ENCODE measurements around the gene LEF1. TPM values are rescaled to one million over a fixed set of nuclear protein-coding genes. Genes with fewer than 3 reads are reported as not detected.

The LEF1 gene
- total RNA-seq, 1 donor from 2014 or later, result 19.4 TPM

DNA sequence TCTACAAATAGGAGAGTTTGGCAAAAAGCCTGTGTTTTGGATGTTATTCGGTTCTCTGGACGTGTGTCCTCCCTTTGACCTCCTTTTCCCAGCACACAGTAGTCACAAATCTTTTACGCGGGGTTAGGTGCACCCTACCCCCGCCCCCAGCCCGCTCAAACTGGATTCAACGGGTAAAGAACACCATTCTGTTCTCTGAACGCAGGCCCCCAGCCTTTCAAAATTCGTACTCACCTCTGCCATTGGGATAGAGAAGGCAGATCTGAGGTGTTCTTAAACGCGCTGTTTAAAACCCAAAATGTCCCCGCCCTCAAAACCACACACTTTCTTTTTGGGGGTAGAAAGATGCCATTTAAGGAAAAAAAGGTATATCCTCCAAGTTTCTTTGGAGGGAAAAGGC lies 2.7 kb downstream of the LEF1 start:
- Histone ChIP-seq H3K36me3 (no peaks in the 10 kb centered on the region), H3K27ac (no peak overlapping the region), H4K20me1 (ENCODE audit: low read depth) (peaks cover 29% of the 10 kb centered on the region), H3K9me3 (ENCODE audit: low read depth) (no peaks in the 10 kb centered on the region), H3K4me1 (peaks cover 17% of the 10 kb centered on the region), H3K27me3 (peaks cover 89% of the 10 kb centered on the region), H3K4me2 (peak overlapping the region; percentile 98), H2AFZ (replicated peaks) (no peak overlapping the region), H3F3A (ENCODE audit: low read depth) (peaks cover 40% of the 10 kb centered on the region), H3K9ac (no peak overlapping the region), H3K79me2 (ENCODE audit: low read depth) (no peaks in the 10 kb centered on the region), H3K4me3 (peak overlapping the region; percentile 71)
- Mint-ChIP-seq H3K9me3 (no peaks in the 10 kb centered on the region), H3K36me3 (peaks cover 17% of the 10 kb centered on the region), H3K27ac (no peak overlapping the region), H3K4me1 (peaks cover 39% of the 10 kb centered on the region), H3K4me3 (peak overlapping the region; percentile 91), H3K27me3 (ENCODE audit: insufficient read depth, low read depth) (peaks cover 9% of the 10 kb centered on the region)
- DNase-seq (ENCODE audit: low spot score), result peak; percentile 32
- TF ChIP-seq EZH2 (IDR thresholded peaks at IDR 0.05) (no peak), EZH2phosphoT487 (IDR thresholded peaks at IDR 0.05) (no peak)
- TF ChIP-seq, protein P1, sequence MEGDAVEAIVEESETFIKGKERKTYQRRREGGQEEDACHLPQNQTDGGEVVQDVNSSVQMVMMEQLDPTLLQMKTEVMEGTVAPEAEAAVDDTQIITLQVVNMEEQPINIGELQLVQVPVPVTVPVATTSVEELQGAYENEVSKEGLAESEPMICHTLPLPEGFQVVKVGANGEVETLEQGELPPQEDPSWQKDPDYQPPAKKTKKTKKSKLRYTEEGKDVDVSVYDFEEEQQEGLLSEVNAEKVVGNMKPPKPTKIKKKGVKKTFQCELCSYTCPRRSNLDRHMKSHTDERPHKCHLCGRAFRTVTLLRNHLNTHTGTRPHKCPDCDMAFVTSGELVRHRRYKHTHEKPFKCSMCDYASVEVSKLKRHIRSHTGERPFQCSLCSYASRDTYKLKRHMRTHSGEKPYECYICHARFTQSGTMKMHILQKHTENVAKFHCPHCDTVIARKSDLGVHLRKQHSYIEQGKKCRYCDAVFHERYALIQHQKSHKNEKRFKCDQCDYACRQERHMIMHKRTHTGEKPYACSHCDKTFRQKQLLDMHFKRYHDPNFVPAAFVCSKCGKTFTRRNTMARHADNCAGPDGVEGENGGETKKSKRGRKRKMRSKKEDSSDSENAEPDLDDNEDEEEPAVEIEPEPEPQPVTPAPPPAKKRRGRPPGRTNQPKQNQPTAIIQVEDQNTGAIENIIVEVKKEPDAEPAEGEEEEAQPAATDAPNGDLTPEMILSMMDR (IDR thresholded peaks at IDR 0.05), result no peak

DNA sequence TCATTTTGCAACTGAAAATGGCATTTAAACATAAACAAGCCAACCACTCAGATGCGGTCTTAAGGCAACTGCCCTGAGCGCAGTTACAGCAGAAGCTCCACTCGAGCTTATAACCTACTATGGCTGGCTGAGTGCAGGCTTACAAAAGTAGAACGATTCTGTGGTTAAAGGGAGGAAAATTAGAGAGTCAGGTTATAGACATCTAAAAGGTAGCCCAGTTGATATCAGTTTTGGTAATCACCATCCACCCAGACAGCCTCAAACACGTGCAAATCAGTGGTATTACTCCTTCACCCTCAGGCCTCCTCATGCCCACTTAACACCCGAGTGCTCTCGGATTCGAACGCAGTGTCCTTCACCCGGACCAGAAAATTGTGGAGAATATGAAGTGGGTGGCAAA lies 3.1 kb downstream of the LEF1 start:
- Histone ChIP-seq H2AFZ (replicated peaks) (no peak overlapping the region), H3K4me1 (peaks cover 12% of the 10 kb centered on the region), H3K9ac (no peak overlapping the region), H4K20me1 (ENCODE audit: low read depth) (peaks cover 28% of the 10 kb centered on the region), H3K4me2 (peak overlapping the region; percentile 98), H3K4me3 (peak overlapping the region; percentile 71), H3K36me3 (no peaks in the 10 kb centered on the region), H3K79me2 (ENCODE audit: low read depth) (no peaks in the 10 kb centered on the region), H3F3A (ENCODE audit: low read depth) (peaks cover 36% of the 10 kb centered on the region), H3K27me3 (peaks cover 87% of the 10 kb centered on the region), H3K27ac (no peak overlapping the region), H3K9me3 (ENCODE audit: low read depth) (no peaks in the 10 kb centered on the region)
- Mint-ChIP-seq H3K27ac (no peak overlapping the region), H3K4me3 (peak overlapping the region; percentile 91), H3K9me3 (no peaks in the 10 kb centered on the region), H3K27me3 (ENCODE audit: insufficient read depth, low read depth) (peaks cover 9% of the 10 kb centered on the region), H3K4me1 (peaks cover 34% of the 10 kb centered on the region), H3K36me3 (peaks cover 19% of the 10 kb centered on the region)
- TF ChIP-seq EZH2phosphoT487 (IDR thresholded peaks at IDR 0.05) (no peak), EZH2 (IDR thresholded peaks at IDR 0.05) (no peak)
- TF ChIP-seq, protein P1 (IDR thresholded peaks at IDR 0.05), result no peak
- DNase-seq (ENCODE audit: low spot score), result no peak

DNA sequence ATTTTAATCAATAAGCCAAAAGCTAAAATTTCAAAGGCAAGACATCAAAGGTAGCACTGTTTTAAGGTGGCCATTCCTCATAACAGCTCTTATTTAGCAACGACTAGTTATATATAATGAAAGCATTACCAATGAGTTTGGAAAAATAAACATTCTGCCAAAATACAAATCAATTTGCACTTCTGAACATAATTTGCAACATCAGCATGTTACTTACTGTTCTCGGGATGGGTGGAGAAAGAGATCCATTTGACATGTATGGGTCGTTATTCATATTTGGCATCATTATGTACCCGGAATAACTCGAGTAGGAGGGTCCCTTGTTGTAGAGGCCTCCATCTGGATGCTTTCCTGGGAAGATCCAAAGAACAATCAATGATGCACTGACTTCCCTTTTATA lies 5.4 kb downstream of the LEF1 start:
- H3K9me3 ChIP-seq (ENCODE audit: low read depth), result no peaks in the 10 kb centered on the region
- H3K4me2 ChIP-seq, result no peak overlapping the region
- H4K20me1 ChIP-seq (ENCODE audit: low read depth), result peaks cover 30% of the 10 kb centered on the region
- no peak for TF ChIP-seq EZH2 (IDR thresholded peaks at IDR 0.05)
- TF ChIP-seq EZH2phosphoT487 (IDR thresholded peaks at IDR 0.05), result no peak
- TF ChIP-seq, protein P1 (IDR thresholded peaks at IDR 0.05), result no peak
- H3K27me3 ChIP-seq, result peaks cover 91% of the 10 kb centered on the region
- Mint-ChIP-seq H3K9me3 (no peaks in the 10 kb centered on the region), H3K27ac (no peak overlapping the region), H3K27me3 (ENCODE audit: insufficient read depth, low read depth) (peaks cover 9% of the 10 kb centered on the region), H3K4me1 (peaks cover 24% of the 10 kb centered on the region), H3K36me3 (peaks cover 26% of the 10 kb centered on the region), H3K4me3 (no peak overlapping the region)
- DNase-seq (ENCODE audit: low spot score), result no peak
- no peak overlapping the region for H3K27ac ChIP-seq
- H3K36me3 ChIP-seq, result no peaks in the 10 kb centered on the region
- no peak overlapping the region for H3K9ac ChIP-seq
- no peaks in the 10 kb centered on the region for H3K4me1 ChIP-seq
- no peak overlapping the region for H2AFZ ChIP-seq (replicated peaks)
- H3F3A ChIP-seq (ENCODE audit: low read depth), result peaks cover 14% of the 10 kb centered on the region
- no peaks in the 10 kb centered on the region for H3K79me2 ChIP-seq (ENCODE audit: low read depth)
- no peak overlapping the region for H3K4me3 ChIP-seq

Data from neural progenitor cell (in vitro differentiated cells).